T-cell (primary cell): Measurements from ENCODE around the gene DTX1. TPM values are rescaled to one million over a fixed set of nuclear protein-coding genes. Genes with fewer than 3 reads are reported as not detected.

Experiments used
- ATAC-seq, 4 experiments: fragments of 200-7000 bp in 3 of 4; fragments of 150-1000 bp in 1 of 4; cut with Tn5 transposase; replicated peaks in 1 of 4; 1 replicate in 3 of 4; 2 replicates in 1 of 4; pipeline ENCODE4 v1.10.0; 2021; ENCODE audit warnings: moderate library complexity in 3 of 4, mild to moderate bottlenecking in 2 of 4, moderate number of reproducible peaks in 1 of 4
- CTCF ChIA-PET, 2 donors: fragments of 300-600 bp; sonication (Branson Sonifier 250); formaldehyde crosslinking; loops; one replicate each; lab custom pipeline; 2022; ENCODE audit warnings: antibody characterized with exemption in 2 of 2; lab: Charles Lee
- POLR2A ChIA-PET, 2 donors: fragments of 300-600 bp; sonication (Branson Sonifier 250); formaldehyde crosslinking; loops; one replicate each; lab custom pipeline; 2022; ENCODE audit warnings: antibody characterized with exemption in 2 of 2; lab: Charles Lee
- DNase-seq, 35 experiments: peaks; one replicate each; pipeline versions ENCODE4 v3.0.0 to v3.0.0-alpha.2; 2013 to 2023
- H3K27ac ChIP-seq: one replicate; pipeline ENCODE4 v1.5.1; 2013; ENCODE audit warnings: low read length
- H3K27me3 ChIP-seq, 2 experiments: replicated peaks in 1 of 2; 1 replicate in 1 of 2; 2 replicates in 1 of 2; pipeline versions ENCODE4 v1.6.1 to v1.7.0; 2013; ENCODE audit warnings: low read length in 1 of 2, mixed read lengths in 1 of 2; ENCODE audit not compliant: control insufficient read depth in 2 of 2, insufficient read depth in 2 of 2; ENCODE audit errors: extremely low read depth in 1 of 2
- H3K36me3 ChIP-seq, 2 donors: 1 replicate in 1 of 2; 2 replicates in 1 of 2; pipeline versions ENCODE4 v1.6.1 to v1.7.0; 2013; ENCODE audit warnings: low read length in 1 of 2; ENCODE audit not compliant: control insufficient read depth in 2 of 2, insufficient read depth in 1 of 2; ENCODE audit errors: extremely low read depth in 1 of 2
- H3K4me1 ChIP-seq, 2 experiments: 1 replicate in 1 of 2; 2 replicates in 1 of 2; pipeline versions ENCODE4 v1.6.1 to v1.7.0; 2013; ENCODE audit warnings: low read length in 2 of 2, mixed read lengths in 1 of 2; ENCODE audit not compliant: insufficient read depth in 2 of 2, control insufficient read depth in 1 of 2; ENCODE audit errors: extremely low read depth in 1 of 2
- H3K4me3 ChIP-seq, 2 donors: 1 replicate in 1 of 2; 2 replicates in 1 of 2; pipeline versions ENCODE4 v1.5.1 to v1.7.0; 2013; ENCODE audit warnings: mild to moderate bottlenecking in 2 of 2, low read length in 1 of 2, moderate library complexity in 1 of 2; ENCODE audit not compliant: control insufficient read depth in 1 of 2; ENCODE audit errors: extremely low read depth in 1 of 2
- H3K9me3 ChIP-seq: 2 replicates; pipeline ENCODE4 v1.7.0; 2013
- H3K27ac Mint-ChIP-seq, 2 donors: one replicate each; pipeline ENCODE4 v1.8.0; 2020 to 2021; ENCODE audit warnings: mild to moderate bottlenecking in 2 of 2, mixed read lengths in 2 of 2
- H3K27me3 Mint-ChIP-seq, 2 donors: one replicate each; pipeline ENCODE4 v1.8.0; 2021 to 2022; ENCODE audit warnings: mixed read lengths in 2 of 2
- H3K36me3 Mint-ChIP-seq: one replicate; pipeline ENCODE4 v1.8.0; 2021; ENCODE audit warnings: mixed read lengths
- H3K4me1 Mint-ChIP-seq, 3 donors: one replicate each; pipeline ENCODE4 v1.8.0; 2020 to 2022; ENCODE audit warnings: mixed read lengths in 3 of 3, mild to moderate bottlenecking in 1 of 3
- H3K4me3 Mint-ChIP-seq, 3 donors: one replicate each; pipeline ENCODE4 v1.8.0; 2020 to 2022; ENCODE audit warnings: mild to moderate bottlenecking in 3 of 3, mixed read lengths in 3 of 3, moderate library complexity in 3 of 3
- H3K9me3 Mint-ChIP-seq, 3 donors: one replicate each; pipeline ENCODE4 v1.8.0; 2020 to 2022; ENCODE audit warnings: mixed read lengths in 3 of 3
- WGBS: methylation state at CpG from one replicate; pipeline ENCODE4 v1.1.5; 2013; ENCODE audit warnings: missing lambda C conversion rate; ENCODE audit not compliant: insufficient coverage; 5-methylcytosine and 5-hydroxymethylcytosine counted together
- total RNA-seq, 35 experiments: library from RNA in 6 of 35; stranded (reverse) in 6 of 35; fragments of 120-200 nt in 1 of 35; gene quantifications; one replicate each; pipeline versions ENCODE4 v1.2.1 to v1.2.4 and lab custom pipeline; 2013 to 2026

DTX1 gene
- total RNA-seq, 5 donors from 2014 or later (not counting 1 experiment from before 2014, with no cell fraction given), result 5.6 to 12.0 (median 10.4) TPM

DNA sequence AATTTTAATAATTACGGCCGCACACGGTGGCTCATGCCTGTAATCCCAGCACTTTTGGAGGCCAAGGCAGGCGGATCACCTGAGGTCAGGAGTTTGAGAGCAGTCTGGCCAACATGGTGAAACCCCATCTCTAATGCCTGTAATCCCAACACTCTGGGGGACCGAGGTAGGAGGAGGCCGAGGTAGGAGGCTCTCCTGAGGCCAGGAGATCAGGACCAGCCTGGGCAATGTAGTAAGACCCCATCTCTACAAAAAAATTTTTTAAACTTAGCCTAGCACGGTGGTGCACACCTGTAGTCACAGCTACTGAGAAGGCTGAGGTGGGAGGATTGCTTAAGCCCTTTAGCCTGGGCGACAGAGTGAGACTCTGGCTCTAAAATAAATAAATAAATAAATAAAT lies 87.4 kb downstream of the DTX1 start:
- no peaks in the 10 kb centered on the region for H3K9me3 ChIP-seq
- ChIA-PET POLR2A (no interaction called here), CTCF (no interaction called here)
- no peaks in the 10 kb centered on the region for H3K36me3 ChIP-seq
- no peak for ATAC-seq
- no peak overlapping the region for H3K27ac ChIP-seq
- H3K4me3 ChIP-seq, result no peak overlapping the region
- H3K27ac Mint-ChIP-seq, result no peak overlapping the region
- peaks cover 0 to 10% of the 10 kb centered on the region in 2 experiments for H3K27me3 ChIP-seq
- no peaks in the 10 kb centered on the region for H3K36me3 Mint-ChIP-seq
- H3K27me3 Mint-ChIP-seq, result no peaks in the 10 kb centered on the region
- no peak overlapping the region for H3K4me3 Mint-ChIP-seq
- H3K4me1 ChIP-seq, result no peaks in the 10 kb centered on the region
- H3K4me1 Mint-ChIP-seq, result no peaks in the 10 kb centered on the region
- WGBS, result 92% methylated on average over 4 of the region's 8 CpGs
- no peak for DNase-seq
- H3K9me3 Mint-ChIP-seq, result peaks cover 0 to 5% (median 4%) of the 10 kb centered on the region in 3 donors

DNA sequence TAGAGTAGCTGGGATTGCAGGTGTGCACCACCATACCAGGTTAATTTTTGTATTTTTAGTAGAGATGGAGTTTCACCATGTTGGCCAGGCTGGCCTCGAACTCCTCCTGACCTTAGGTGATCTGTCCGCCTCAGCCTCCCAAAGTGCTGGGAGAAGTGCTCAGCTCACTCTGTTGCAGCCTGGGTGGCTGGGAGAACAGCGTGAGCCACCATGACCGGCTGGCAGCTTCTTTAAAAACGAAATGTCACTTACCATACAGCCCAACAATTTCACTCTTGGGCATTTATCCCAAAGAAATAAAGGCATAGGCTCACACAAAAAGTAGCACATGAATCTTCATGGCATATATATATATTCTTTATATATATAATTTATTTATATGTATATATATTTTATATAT lies 88.3 kb downstream of the DTX1 start:
- Mint-ChIP-seq H3K4me1 (no peaks in the 10 kb centered on the region), H3K9me3 (peaks cover 0 to 5% (median 4%) of the 10 kb centered on the region in 3 donors), H3K27ac (no peak overlapping the region), H3K27me3 (no peaks in the 10 kb centered on the region), H3K4me3 (no peak overlapping the region), H3K36me3 (no peaks in the 10 kb centered on the region)
- ChIA-PET POLR2A (interaction anchor here in 1 of 2 donors (0.6 kb wide), 1 partner anchor 16 kb away, joined by 6 read pairs; no protein-coding TSS in a partner anchor), CTCF (interaction anchor here in 1 of 2 donors (0.6 kb wide), 1 partner anchor 9 kb away, joined by 3 read pairs; the partner anchor contains the start of gene RASAL1)
- Histone ChIP-seq H3K4me1 (no peaks in the 10 kb centered on the region), H3K9me3 (no peaks in the 10 kb centered on the region), H3K27me3 (peaks cover 0 to 10% of the 10 kb centered on the region in 2 experiments), H3K36me3 (no peaks in the 10 kb centered on the region), H3K4me3 (no peak overlapping the region), H3K27ac (no peak overlapping the region)
- DNase-seq (no peak), ATAC-seq (no peak)
- WGBS, result 79% methylated on average over 4 of the region's 5 CpGs

DNA sequence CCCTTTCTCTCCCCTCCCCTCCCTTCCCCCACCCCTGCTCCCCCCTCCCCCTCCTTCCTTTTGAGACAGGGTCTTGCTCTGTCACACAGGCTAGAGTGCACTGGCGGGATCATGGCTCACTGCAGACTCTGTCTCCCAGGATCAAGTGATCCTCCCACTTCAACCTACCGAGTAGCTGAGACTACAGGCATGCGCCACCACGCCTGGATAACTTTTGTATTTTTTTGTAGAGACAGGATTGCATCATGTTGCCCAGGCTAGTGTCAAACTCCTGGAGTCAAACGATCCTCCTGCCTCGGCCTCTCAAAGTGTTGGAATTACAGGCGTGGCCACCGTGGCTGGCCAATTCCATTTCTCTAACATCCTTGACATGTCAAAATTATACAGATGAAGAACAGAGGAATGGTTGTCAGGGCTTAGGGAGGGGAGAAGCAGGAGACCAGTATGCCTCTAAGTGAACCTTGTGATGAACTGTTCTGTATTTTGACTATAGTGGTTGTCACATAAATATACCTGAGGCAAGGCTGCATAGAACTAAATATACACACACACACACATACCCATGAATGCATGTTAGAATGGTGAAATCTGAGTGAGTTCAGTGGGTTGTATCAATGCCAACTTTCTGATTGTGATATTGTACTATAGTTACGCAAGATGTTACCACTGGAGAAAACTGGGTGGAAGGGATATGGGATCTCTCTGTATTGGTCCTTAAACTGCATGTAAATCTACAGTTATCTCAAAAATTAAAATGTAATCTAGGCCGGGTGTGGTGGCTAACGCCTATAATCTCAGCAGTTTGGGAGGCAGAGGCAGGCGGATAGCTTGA lies 89.4 kb downstream of the DTX1 start:
- no peaks in the 10 kb centered on the region for H3K9me3 ChIP-seq
- DNase-seq (no peak), ATAC-seq (no peak)
- Mint-ChIP-seq H3K4me1 (no peaks in the 10 kb centered on the region), H3K36me3 (no peaks in the 10 kb centered on the region), H3K4me3 (no peak overlapping the region), H3K27ac (no peak overlapping the region), H3K9me3 (peaks cover 0 to 5% (median 4%) of the 10 kb centered on the region in 3 donors), H3K27me3 (peaks cover 0 to 4% of the 10 kb centered on the region in 2 donors)
- no CpG with 5 or more reads among the region's 12 CpGs for WGBS
- no peaks in the 10 kb centered on the region for H3K36me3 ChIP-seq
- peaks cover 0 to 19% of the 10 kb centered on the region in 2 experiments for H3K27me3 ChIP-seq
- ChIA-PET POLR2A (no interaction called here), CTCF (no interaction called here)
- no peaks in the 10 kb centered on the region for H3K4me1 ChIP-seq
- H3K4me3 ChIP-seq, result no peak overlapping the region
- no peak overlapping the region for H3K27ac ChIP-seq

DNA sequence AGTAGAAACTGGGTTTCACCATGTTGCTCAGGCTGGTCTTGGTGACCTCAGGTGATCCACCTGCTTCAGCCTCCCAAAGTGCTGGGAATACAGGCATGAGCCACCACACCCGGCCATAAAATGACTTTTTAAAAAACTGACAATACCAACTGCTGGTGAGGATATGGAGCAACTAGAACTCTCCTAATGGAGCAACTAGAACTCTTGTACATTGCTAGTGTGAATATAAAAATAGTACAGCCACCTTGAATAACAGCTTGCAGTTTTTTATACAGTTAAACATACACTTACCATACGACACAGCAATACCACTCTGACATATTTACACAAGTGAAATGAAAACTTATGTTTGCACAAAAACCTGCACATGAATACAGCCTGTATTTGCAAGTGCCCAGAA lies 90.5 kb downstream of the DTX1 start:
- POLR2A ChIA-PET, result interaction anchor here in 1 of 2 donors (0.7 kb wide), 1 partner anchor 79 kb away, joined by 3 read pairs; no protein-coding TSS in a partner anchor
- H3K36me3 Mint-ChIP-seq, result no peaks in the 10 kb centered on the region
- Histone ChIP-seq H3K4me3 (no peak overlapping the region), H3K9me3 (no peaks in the 10 kb centered on the region), H3K4me1 (peaks cover 0 to under 1% of the 10 kb centered on the region in 2 experiments), H3K36me3 (no peaks in the 10 kb centered on the region), H3K27me3 (peaks cover 0 to 24% of the 10 kb centered on the region in 2 experiments), H3K27ac (no peak overlapping the region)
- no peak overlapping the region for H3K27ac Mint-ChIP-seq
- WGBS, result 100% methylated on average over 1 of the region's 2 CpGs
- DNase-seq (no peak), ATAC-seq (no peak)
- peaks cover 0 to 5% of the 10 kb centered on the region in 2 donors for H3K27me3 Mint-ChIP-seq
- no peak overlapping the region for H3K4me3 Mint-ChIP-seq
- CTCF ChIA-PET, result interaction anchor here in 1 of 2 donors (0.7 kb wide), 1 partner anchor 14 kb away, joined by 3 read pairs; no protein-coding TSS in a partner anchor
- peaks cover under 1 to 3% (median under 1%) of the 10 kb centered on the region in 3 donors for H3K4me1 Mint-ChIP-seq
- H3K9me3 Mint-ChIP-seq, result peaks cover 0 to 5% (median 4%) of the 10 kb centered on the region in 3 donors

Other genes starting within 250 kb of the DTX1 start
- 10 to 100 TPM in 4 of 5 donors, 1 to 10 TPM in 1; 8.5 to 22.9 (median 11.4) TPM for gene OAS1, start 149.8 kb upstream of the DTX1 start, total RNA-seq
- 10 to 100 TPM; 18.4 to 38.5 (median 24.5) TPM for gene OAS3, start 118.3 kb upstream of the DTX1 start, total RNA-seq
- 10 to 100 TPM; 44.8 to 75.5 (median 56.9) TPM for gene OAS2, start 78.2 kb upstream of the DTX1 start, total RNA-seq
- gene RASAL1, start 79.0 kb downstream of the DTX1 start, total RNA-seq, result 1 to 10 TPM in 2 of 5 donors, under 1 TPM in 3; 0.43 to 2.9 (median 0.85) TPM
- under 1 TPM in 2 of 5 donors, not detected in 3; 0.25 to 0.69 TPM for gene CFAP73, start 93.0 kb downstream of the DTX1 start, total RNA-seq
- gene DDX54, start 128.7 kb downstream of the DTX1 start, total RNA-seq, result 10 to 100 TPM; 86.1 to 100.0 (median 88.0) TPM
- gene RITA1, start 129.0 kb downstream of the DTX1 start, total RNA-seq, result 10 to 100 TPM in 3 of 5 donors, 1 to 10 TPM in 2; 7.8 to 17.8 (median 13.8) TPM
- 10 to 100 TPM; 58.8 to 81.6 (median 73.5) TPM for gene TPCN1, start 164.7 kb downstream of the DTX1 start, total RNA-seq